ENCODE measurements around the gene RAB7A. TPM values are rescaled to one million over a fixed set of nuclear protein-coding genes. Genes with fewer than 3 reads are reported as not detected.

Gene RAB7A
- total and polyA plus RNA-seq, 8 donors = 43.6 to 112 (median 68.7) TPM

DNA sequence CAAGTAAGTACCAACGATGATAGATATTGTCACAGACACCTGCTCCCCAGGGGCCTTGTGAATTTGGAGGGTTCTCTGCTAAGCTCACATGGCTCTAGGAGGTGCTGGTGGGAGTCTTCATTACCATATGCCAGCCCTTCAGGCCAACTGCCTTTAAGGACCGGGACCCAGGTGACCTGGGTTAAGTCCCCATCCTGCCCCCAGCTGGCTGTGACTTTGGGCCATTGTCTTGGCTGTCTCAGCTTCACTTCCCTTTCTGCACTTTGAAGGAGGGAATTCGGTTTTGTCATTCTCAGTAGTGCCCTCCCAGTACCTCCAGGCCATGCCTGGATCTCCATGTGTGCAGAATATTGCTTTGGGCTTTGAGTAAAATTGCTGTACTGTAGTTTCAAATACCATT lies 80.6 kb downstream of the RAB7A start:
- no peaks in the 10 kb centered on the region for H3K9me3 ChIP-seq
- ATAC-seq (no peak), FAIRE-seq (no peak), DNase-seq (no peak)
- intact Hi-C loops (cut with DNase I) = no loop called here
- WGBS, 2 donors = 81 to 87% methylated on average over 3 of the region's 3 CpGs
- H3K4me3 ChIP-seq = no peak overlapping the region
- H3K36me3 ChIP-seq = peaks cover 0 to 25% (median 8%) of the 10 kb centered on the region in 3 donors
- H3K4me1 ChIP-seq = peaks cover 0 to 5% (median 2%) of the 10 kb centered on the region in 3 donors
- TF ChIP-seq, protein P1, sequence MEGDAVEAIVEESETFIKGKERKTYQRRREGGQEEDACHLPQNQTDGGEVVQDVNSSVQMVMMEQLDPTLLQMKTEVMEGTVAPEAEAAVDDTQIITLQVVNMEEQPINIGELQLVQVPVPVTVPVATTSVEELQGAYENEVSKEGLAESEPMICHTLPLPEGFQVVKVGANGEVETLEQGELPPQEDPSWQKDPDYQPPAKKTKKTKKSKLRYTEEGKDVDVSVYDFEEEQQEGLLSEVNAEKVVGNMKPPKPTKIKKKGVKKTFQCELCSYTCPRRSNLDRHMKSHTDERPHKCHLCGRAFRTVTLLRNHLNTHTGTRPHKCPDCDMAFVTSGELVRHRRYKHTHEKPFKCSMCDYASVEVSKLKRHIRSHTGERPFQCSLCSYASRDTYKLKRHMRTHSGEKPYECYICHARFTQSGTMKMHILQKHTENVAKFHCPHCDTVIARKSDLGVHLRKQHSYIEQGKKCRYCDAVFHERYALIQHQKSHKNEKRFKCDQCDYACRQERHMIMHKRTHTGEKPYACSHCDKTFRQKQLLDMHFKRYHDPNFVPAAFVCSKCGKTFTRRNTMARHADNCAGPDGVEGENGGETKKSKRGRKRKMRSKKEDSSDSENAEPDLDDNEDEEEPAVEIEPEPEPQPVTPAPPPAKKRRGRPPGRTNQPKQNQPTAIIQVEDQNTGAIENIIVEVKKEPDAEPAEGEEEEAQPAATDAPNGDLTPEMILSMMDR (IDR thresholded peaks at IDR 0.05) = no peak
- no peak overlapping the region for H3K27ac ChIP-seq
- H3K27me3 ChIP-seq = no peaks in the 10 kb centered on the region

DNA sequence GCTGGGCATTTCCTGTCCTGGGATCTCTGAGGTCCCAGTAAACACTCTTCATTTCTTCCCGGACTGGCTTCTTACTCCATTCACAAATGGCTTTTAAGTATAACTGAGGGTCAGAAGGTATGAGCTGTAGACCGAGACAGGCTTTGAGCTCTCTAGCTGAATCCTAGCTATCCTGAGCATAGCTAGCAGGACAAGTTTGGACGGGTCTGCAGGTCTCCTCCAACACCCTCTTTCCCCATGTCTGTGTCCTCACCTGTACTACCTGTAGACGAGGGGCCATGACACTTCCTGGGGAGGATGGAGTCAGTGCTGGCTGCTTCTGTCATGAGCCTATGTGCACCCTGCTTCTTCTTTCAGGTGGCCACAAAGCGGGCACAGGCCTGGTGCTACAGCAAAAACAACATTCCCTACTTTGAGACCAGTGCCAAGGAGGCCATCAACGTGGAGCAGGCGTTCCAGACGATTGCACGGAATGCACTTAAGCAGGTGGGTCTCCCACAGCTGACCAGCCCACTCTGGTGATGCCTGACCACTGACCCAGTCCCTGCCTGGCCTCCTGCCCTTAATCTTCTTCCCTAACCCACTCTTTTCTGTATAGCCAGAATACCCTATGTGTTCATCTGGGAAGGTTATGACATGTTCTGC lies 81.3 kb downstream of the RAB7A start:
- ATAC-seq (no peak), FAIRE-seq (no peak), DNase-seq (no peak)
- H3K4me3 ChIP-seq = no peak overlapping the region
- H3K36me3 ChIP-seq = peaks cover 0 to 30% (median 8%) of the 10 kb centered on the region in 3 donors
- no peak overlapping the region for H3K27ac ChIP-seq
- no peaks in the 10 kb centered on the region for H3K9me3 ChIP-seq
- intact Hi-C loops (cut with DNase I) = no loop called here
- WGBS, 2 donors = 89 to 91% methylated on average over 9 of the region's 9 CpGs
- peaks cover 0 to 5% (median 2%) of the 10 kb centered on the region in 3 donors for H3K4me1 ChIP-seq
- TF ChIP-seq, protein P1 (IDR thresholded peaks at IDR 0.05) = no peak
- H3K27me3 ChIP-seq = no peaks in the 10 kb centered on the region

DNA sequence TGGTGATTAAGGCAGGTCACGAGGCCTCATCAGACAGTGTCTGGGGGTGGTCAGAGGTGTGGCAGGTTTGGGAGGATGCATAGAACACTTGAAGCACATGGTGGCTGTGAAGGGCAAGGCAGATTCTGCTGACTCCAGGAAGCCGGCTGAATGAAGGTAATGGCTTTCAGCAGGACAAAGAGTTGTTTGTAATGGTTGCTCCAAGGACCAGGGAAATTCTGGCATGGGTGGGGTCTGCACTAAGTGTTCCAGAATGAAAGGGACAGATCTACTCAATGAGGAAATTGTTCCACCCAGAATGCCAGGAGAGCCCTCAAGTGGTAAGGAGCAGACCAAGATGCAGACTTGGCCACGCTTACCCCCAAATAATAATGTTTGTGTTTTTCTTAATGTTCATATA lies 82.7 kb downstream of the RAB7A start:
- 86 to 89% methylated on average over 3 of the region's 3 CpGs for WGBS, 2 donors
- peaks cover 0 to 3% (median 2%) of the 10 kb centered on the region in 3 donors for H3K4me1 ChIP-seq

DNA sequence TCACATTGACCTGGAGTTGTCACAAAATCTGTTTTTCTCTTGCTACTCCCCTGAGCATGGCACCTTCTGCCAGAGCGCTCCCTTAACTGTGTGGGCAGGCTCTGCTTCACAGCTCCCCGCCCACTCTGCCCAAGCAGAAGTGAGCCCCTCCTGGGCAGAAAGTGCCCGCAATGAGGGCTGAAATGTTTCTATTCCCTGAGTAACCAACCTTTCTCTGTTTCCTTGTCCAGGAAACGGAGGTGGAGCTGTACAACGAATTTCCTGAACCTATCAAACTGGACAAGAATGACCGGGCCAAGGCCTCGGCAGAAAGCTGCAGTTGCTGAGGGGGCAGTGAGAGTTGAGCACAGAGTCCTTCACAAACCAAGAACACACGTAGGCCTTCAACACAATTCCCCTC lies 87.1 kb downstream of the RAB7A start:
- FAIRE-seq (no peak), DNase-seq (no peak), ATAC-seq (peak in 1 of 4 donors; percentile 9)
- no peaks in the 10 kb centered on the region for H3K9me3 ChIP-seq
- no peak overlapping the region for H3K4me3 ChIP-seq
- no peaks in the 10 kb centered on the region for H3K4me1 ChIP-seq
- H3K27me3 ChIP-seq = no peaks in the 10 kb centered on the region
- 83 to 92% methylated on average over 8 of the region's 8 CpGs for WGBS, 2 donors
- H3K27ac ChIP-seq = no peak overlapping the region
- TF ChIP-seq, protein P1 (IDR thresholded peaks at IDR 0.05) = no peak
- H3K36me3 ChIP-seq = peaks cover 0 to 28% (median 7%) of the 10 kb centered on the region in 3 donors
- intact Hi-C loops (cut with DNase I) = no loop called here

More for the DNA sequence above, 82.7 kb downstream of the RAB7A start:
- no peaks in the 10 kb centered on the region for H3K27me3 ChIP-seq
- FAIRE-seq (no peak), ATAC-seq (no peak), DNase-seq (no peak)
- H3K36me3 ChIP-seq = peaks cover 0 to 42% (median 15%) of the 10 kb centered on the region in 3 donors
- intact Hi-C loops (cut with DNase I) = no loop called here
- TF ChIP-seq, protein P1 (IDR thresholded peaks at IDR 0.05) = no peak
- H3K27ac ChIP-seq = no peak overlapping the region
- H3K4me3 ChIP-seq = no peak overlapping the region
- no peaks in the 10 kb centered on the region for H3K9me3 ChIP-seq

DNA sequence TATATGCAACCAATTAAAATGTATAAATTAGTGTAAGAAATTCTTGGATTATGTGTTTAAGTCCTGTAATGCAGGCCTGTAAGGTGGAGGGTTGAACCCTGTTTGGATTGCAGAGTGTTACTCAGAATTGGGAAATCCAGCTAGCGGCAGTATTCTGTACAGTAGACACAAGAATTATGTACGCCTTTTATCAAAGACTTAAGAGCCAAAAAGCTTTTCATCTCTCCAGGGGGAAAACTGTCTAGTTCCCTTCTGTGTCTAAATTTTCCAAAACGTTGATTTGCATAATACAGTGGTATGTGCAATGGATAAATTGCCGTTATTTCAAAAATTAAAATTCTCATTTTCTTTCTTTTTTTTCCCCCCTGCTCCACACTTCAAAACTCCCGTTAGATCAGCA lies 88.1 kb downstream of the RAB7A start:
- no peak for DNase-seq
- H3K27ac ChIP-seq = no peak overlapping the region
- no peaks in the 10 kb centered on the region for H3K9me3 ChIP-seq
- FAIRE-seq = no peak
- TF ChIP-seq, protein P1 (IDR thresholded peaks at IDR 0.05) = no peak
- H3K36me3 ChIP-seq = peaks cover 0 to 27% (median 7%) of the 10 kb centered on the region in 3 donors
- no peaks in the 10 kb centered on the region for H3K27me3 ChIP-seq
- ATAC-seq = no peak
- H3K4me3 ChIP-seq = no peak overlapping the region
- WGBS, 2 donors = 93 to 96% methylated on average over 5 of the region's 5 CpGs
- intact Hi-C loops (cut with DNase I) = no loop called here
- no peaks in the 10 kb centered on the region for H3K4me1 ChIP-seq

Measured in pancreas (tissue), 10 donors.